OCI-LY7 (cell line): ENCODE data around the gene FHL1. TPM values are rescaled to one million over a fixed set of nuclear protein-coding genes. Genes with fewer than 3 reads are reported as not detected.

Experiments used
- BruUV-seq: library from RNA; stranded (reverse); fragments of 400-500 nt; replicated peaks from 2 replicates; lab custom pipeline; 2021; lab: Mats Ljungman, UMichigan
- CTCF ChIA-PET: fragments of 300-600 bp; sonication (Branson Sonifier 250); formaldehyde crosslinking; loops from one replicate; lab custom pipeline; 2022; ENCODE audit warnings: antibody characterized with exemption; ENCODE audit not compliant: unreplicated experiment; lab: Charles Lee
- POLR2A ChIA-PET: fragments of 300-600 bp; sonication (Branson Sonifier 250); formaldehyde crosslinking; loops from one replicate; lab custom pipeline; 2022; ENCODE audit warnings: antibody characterized with exemption; lab: Charles Lee
- DNase-seq: peaks from one replicate; pipeline ENCODE4 v3.0.0-alpha.2; 2015; ENCODE audit warnings: low spot score
- H2AFZ ChIP-seq: fragments of 200-600 bp; sonication (generic), shearing (Covaris generic); 2 replicates; pipeline ENCODE4 v1.6.1; 2014; ENCODE audit warnings: mild to moderate bottlenecking, antibody characterized with exemption, low read length, moderate library complexity
- H3K27ac ChIP-seq: fragments of 200-600 bp; sonication (generic); 2 replicates; pipeline ENCODE4 v1.5.1; 2014; ENCODE audit warnings: mixed run types, low read depth, mild to moderate bottlenecking, moderate library complexity, low read length, inconsistent platforms; ENCODE audit not compliant: poor library complexity, severe bottlenecking
- H3K36me3 ChIP-seq: fragments of 200-600 bp; sonication (generic); 2 replicates; pipeline ENCODE4 v1.6.1; 2014; ENCODE audit warnings: mild to moderate bottlenecking, antibody characterized with exemption, low read length, moderate library complexity, mixed read lengths; ENCODE audit not compliant: insufficient read depth
- H3K4me1 ChIP-seq: fragments of 200-600 bp; sonication (generic); 2 replicates; pipeline ENCODE4 v1.5.1; 2014; ENCODE audit warnings: mild to moderate bottlenecking, low read length; ENCODE audit not compliant: insufficient read depth, poor library complexity, severe bottlenecking
- H3K4me2 ChIP-seq: fragments of 200-600 bp; sonication (generic); 2 replicates; pipeline ENCODE4 v1.6.1; 2014; ENCODE audit warnings: mild to moderate bottlenecking, low read length
- H3K4me3 ChIP-seq: fragments of 200-600 bp; sonication (generic); 2 replicates; pipeline ENCODE4 v1.5.1; 2014; ENCODE audit warnings: mild to moderate bottlenecking, low read depth, low read length; ENCODE audit not compliant: poor library complexity, severe bottlenecking
- H3K79me2 ChIP-seq: fragments of 200-600 bp; sonication (generic); 2 replicates; pipeline ENCODE4 v1.6.1; 2016; ENCODE audit warnings: low read depth, mild to moderate bottlenecking, low read length, moderate library complexity, mixed read lengths; ENCODE audit not compliant: insufficient read depth
- H3K9me2 ChIP-seq: fragments of 200-600 bp; sonication (generic); 2 replicates; pipeline ENCODE4 v1.6.1; 2016; ENCODE audit warnings: mild to moderate bottlenecking, low read length, mixed read lengths; ENCODE audit not compliant: insufficient read depth
- H3K9me3 ChIP-seq: fragments of 200-600 bp; sonication (generic); 2 replicates; pipeline ENCODE4 v1.6.1; 2014; ENCODE audit warnings: mild to moderate bottlenecking, mixed run types, low read length, mixed read lengths
- H4K20me1 ChIP-seq: fragments of 200-600 bp; sonication (generic); 2 replicates; pipeline ENCODE4 v1.6.1; 2014; ENCODE audit warnings: mild to moderate bottlenecking, antibody characterized with exemption, low read length, moderate library complexity, mixed read lengths; ENCODE audit not compliant: insufficient read depth
- EZH2phosphoT487 ChIP-seq: fragments of 200-600 bp; sonication (generic); IDR thresholded peaks from 2 replicates; pipeline ENCODE4 v1.6.1; 2018; ENCODE audit warnings: low read depth, borderline replicate concordance, mild to moderate bottlenecking, mixed run types, antibody characterized with exemption, low read length, moderate library complexity, mixed read lengths
- intact Hi-C: fragments of 100-400 bp; cut with micrococcal nuclease; formaldehyde crosslinking; loops from one replicate; pipeline ENCODE4 v1.10.0; 2022; ENCODE audit not compliant: unreplicated experiment
- total RNA-seq, 2 experiments: library from RNA; depleted of rRNA in 1 of 2; stranded (reverse); fragments of >200 nt in 1 of 2; shearing (Covaris generic) in 1 of 2; gene quantifications; 2 replicates each; pipeline ENCODE4 v1.2.3, GENCODE V29; 2014 to 2022
- TF ChIP-seq, protein P1 (sequence below): fragments of 200-600 bp; sonication (generic); conservative IDR thresholded peaks from 2 replicates; pipeline ENCODE4 v1.5.1; 2014; ENCODE audit warnings: mild to moderate bottlenecking, antibody characterized with exemption, low read length, moderate library complexity, mixed read lengths

The FHL1 gene
- total RNA-seq, 2 experiments from 2014 or later = 1.4 TPM; not detected in 1

DNA sequence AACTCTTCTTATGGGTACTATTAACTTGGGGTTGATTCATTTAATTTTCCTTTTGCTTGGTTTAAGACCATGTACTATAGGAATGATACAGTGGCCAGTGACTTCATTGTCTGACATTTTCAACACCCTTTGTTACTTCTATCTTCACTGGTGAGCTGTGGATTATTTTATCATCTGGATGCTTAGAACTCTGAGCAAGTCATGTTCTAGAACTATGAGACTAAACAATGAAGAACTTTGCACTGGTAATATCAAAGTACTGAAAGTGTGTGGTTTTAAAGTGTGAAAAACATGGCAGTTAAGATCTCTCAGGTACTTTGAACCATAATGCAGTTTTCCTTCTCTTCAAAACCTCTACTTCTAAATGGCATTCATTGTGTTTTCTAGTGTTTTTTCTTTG, 56.1 kb downstream of the FHL1 start:
- Histone ChIP-seq H3K36me3 (no peaks in the 10 kb centered on the region), H3K27ac (no peak overlapping the region), H2AFZ (no peak overlapping the region), H3K4me1 (no peaks in the 10 kb centered on the region), H3K9me2 (no peaks in the 10 kb centered on the region), H3K4me3 (no peak overlapping the region), H3K79me2 (no peaks in the 10 kb centered on the region), H3K9me3 (no peaks in the 10 kb centered on the region), H4K20me1 (no peaks in the 10 kb centered on the region), H3K4me2 (no peak overlapping the region)
- CTCF ChIA-PET = no interaction called here
- TF ChIP-seq, protein P1, sequence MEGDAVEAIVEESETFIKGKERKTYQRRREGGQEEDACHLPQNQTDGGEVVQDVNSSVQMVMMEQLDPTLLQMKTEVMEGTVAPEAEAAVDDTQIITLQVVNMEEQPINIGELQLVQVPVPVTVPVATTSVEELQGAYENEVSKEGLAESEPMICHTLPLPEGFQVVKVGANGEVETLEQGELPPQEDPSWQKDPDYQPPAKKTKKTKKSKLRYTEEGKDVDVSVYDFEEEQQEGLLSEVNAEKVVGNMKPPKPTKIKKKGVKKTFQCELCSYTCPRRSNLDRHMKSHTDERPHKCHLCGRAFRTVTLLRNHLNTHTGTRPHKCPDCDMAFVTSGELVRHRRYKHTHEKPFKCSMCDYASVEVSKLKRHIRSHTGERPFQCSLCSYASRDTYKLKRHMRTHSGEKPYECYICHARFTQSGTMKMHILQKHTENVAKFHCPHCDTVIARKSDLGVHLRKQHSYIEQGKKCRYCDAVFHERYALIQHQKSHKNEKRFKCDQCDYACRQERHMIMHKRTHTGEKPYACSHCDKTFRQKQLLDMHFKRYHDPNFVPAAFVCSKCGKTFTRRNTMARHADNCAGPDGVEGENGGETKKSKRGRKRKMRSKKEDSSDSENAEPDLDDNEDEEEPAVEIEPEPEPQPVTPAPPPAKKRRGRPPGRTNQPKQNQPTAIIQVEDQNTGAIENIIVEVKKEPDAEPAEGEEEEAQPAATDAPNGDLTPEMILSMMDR = no peak
- TF ChIP-seq EZH2phosphoT487 = no peak
- intact Hi-C loops = loop anchor here (5.0 kb wide), 1 partner anchor 176 kb away; no protein-coding TSS in a partner anchor
- no peak for DNase-seq
- no TSS peak for BruUV-seq
- POLR2A ChIA-PET = no interaction called here

DNA sequence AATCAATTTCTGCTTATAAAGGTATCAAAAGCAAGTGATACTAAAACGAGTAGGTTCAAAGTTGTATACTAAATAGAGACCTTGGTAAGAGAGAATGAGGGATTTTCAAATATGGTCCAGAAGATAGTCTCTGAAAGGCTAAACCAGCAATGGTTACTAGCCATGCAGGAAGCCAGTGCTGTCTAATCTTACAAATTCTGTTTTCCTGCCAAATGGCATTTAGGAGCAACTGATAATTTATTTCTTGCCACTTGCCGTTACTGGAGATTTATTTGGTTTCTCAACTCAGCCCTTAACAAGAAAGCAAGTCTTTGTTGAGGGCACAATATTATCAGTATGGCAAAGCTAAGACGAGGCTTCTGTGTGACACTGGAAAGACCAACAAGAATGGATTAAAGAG, 56.6 kb downstream of the FHL1 start:
- Histone ChIP-seq H2AFZ (no peak overlapping the region), H4K20me1 (no peaks in the 10 kb centered on the region), H3K79me2 (no peaks in the 10 kb centered on the region), H3K27ac (no peak overlapping the region), H3K4me3 (no peak overlapping the region), H3K4me2 (no peak overlapping the region), H3K9me3 (no peaks in the 10 kb centered on the region), H3K4me1 (no peaks in the 10 kb centered on the region), H3K36me3 (no peaks in the 10 kb centered on the region), H3K9me2 (no peaks in the 10 kb centered on the region)
- intact Hi-C loops = loop anchor here (5.0 kb wide), 1 partner anchor 177 kb away; no protein-coding TSS in a partner anchor
- BruUV-seq = no TSS peak
- ChIA-PET POLR2A (no interaction called here), CTCF (no interaction called here)
- no peak for DNase-seq
- no peak for TF ChIP-seq EZH2phosphoT487
- TF ChIP-seq, protein P1 = no peak

DNA sequence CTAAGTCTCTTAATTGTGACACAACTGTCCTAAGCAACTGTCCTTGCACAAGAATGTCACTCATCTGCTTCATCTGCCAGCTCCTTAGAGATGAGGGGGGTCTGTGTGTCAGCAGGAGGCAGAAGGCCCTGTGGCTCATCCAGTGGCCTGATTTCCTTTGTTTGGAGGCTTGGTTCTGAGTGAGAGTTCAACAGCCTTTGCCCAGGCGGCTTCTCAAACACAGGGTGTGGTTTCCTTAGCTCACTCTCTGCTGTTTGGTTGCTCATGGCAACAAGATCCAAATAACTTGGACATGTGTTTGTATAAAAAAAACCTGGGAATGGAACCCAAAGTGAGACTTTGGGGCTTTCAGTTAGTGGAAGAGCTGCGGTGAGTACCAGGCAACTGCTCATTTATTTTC, 57.2 kb downstream of the FHL1 start:
- H3K9me2 ChIP-seq = no peaks in the 10 kb centered on the region
- CTCF ChIA-PET = no interaction called here
- no peak for DNase-seq
- TF ChIP-seq, protein P1 = no peak
- H2AFZ ChIP-seq = no peak overlapping the region
- no peak overlapping the region for H3K27ac ChIP-seq
- H3K79me2 ChIP-seq = no peaks in the 10 kb centered on the region
- POLR2A ChIA-PET = no interaction called here
- no peaks in the 10 kb centered on the region for H3K36me3 ChIP-seq
- H4K20me1 ChIP-seq = no peaks in the 10 kb centered on the region
- intact Hi-C loops = loop anchor here (5.0 kb wide), 1 partner anchor 177 kb away; no protein-coding TSS in a partner anchor
- H3K9me3 ChIP-seq = no peaks in the 10 kb centered on the region
- BruUV-seq = no TSS peak
- H3K4me1 ChIP-seq = no peaks in the 10 kb centered on the region
- H3K4me3 ChIP-seq = no peak overlapping the region
- H3K4me2 ChIP-seq = no peak overlapping the region
